K562 (cell line): Measurements from ENCODE around the gene MSN. TPM values are rescaled to one million over a fixed set of nuclear protein-coding genes. Genes with fewer than 3 reads are reported as not detected.

Source experiments
- ETS2 ChIP-seq: IDR thresholded peaks from 2 replicates; pipeline ENCODE4 v1.6.1; 2016; ENCODE audit warnings: borderline replicate concordance, missing genetic modification characterization, mild to moderate bottlenecking, moderate library complexity, missing compliant biosample characterization; ENCODE audit not compliant: poor library complexity, severe bottlenecking
- ETV5 ChIP-seq: sonication (generic); formaldehyde crosslinking; IDR thresholded peaks from 2 replicates; pipeline ENCODE4 v1.4.0; 2020; ENCODE audit warnings: low read depth, mild to moderate bottlenecking, missing genetic modification reagents
- GTF2E2 ChIP-seq: fragments of 200-800 bp; sonication (Bioruptor generic); IDR thresholded peaks from 2 replicates; pipeline ENCODE4 v1.6.1; 2016; ENCODE audit warnings: missing genetic modification characterization, missing compliant biosample characterization
- KAT2B ChIP-seq: IDR thresholded peaks from one replicate; pipeline ENCODE4 v1.6.1; 2012; ENCODE audit warnings: low read depth, mild to moderate bottlenecking, control low read depth, inconsistent platforms, low read length, moderate library complexity
- MBD2 ChIP-seq: sonication (generic); IDR thresholded peaks from 2 replicates; pipeline ENCODE4 v1.6.1; 2016; ENCODE audit warnings: low read depth, borderline replicate concordance
- MEIS2 ChIP-seq: fragments of 450-650 bp; IDR thresholded peaks from 2 replicates; pipeline ENCODE4 v1.6.1; 2014; ENCODE audit warnings: mild to moderate bottlenecking; ENCODE audit not compliant: partially characterized antibody
- POLR2G ChIP-seq: fragments of 200-400 bp; formaldehyde crosslinking; IDR thresholded peaks from 2 replicates; pipeline ENCODE4 v1.6.1; 2017; ENCODE audit warnings: low read depth, mild to moderate bottlenecking, antibody characterized with exemption, low read length, moderate library complexity
- SMAD2 ChIP-seq: fragments of 150-350 bp; IDR thresholded peaks from 2 replicates; pipeline ENCODE4 v1.6.1; 2014; ENCODE audit warnings: low read depth, mild to moderate bottlenecking, low read length
- ZNF146 ChIP-seq: IDR thresholded peaks from one replicate; pipeline ENCODE4 v1.6.1; 2018; ENCODE audit warnings: missing compliant biosample characterization; ENCODE audit not compliant: unreplicated experiment
- polyA plus RNA-seq, 8 experiments: library from polyadenylated mRNA; depleted of rRNA in 4 of 8; stranded (reverse) in 5 of 8; unstranded in 3 of 8; fragments of >200 nt; fragmentation: Nextera tagmentation in 2 of 8; fragmentation: Illumina TruSeq in 1 of 8; extraction: Ambion mirVana in 2 of 8; extraction: Trizol in 1 of 8; gene quantifications; 2 replicates each; pipeline versions ENCODE4 v1.2.1 to v1.2.3, GENCODE V29; 2011 to 2014; ENCODE audit warnings: inconsistent platforms in 1 of 8, missing spikeins in 1 of 8
- total RNA-seq, 7 experiments: library from RNA; depleted of rRNA in 6 of 7; stranded (reverse); fragments of >200 nt in 6 of 7; fragmentation: Illumina TruSeq in 2 of 7; extraction: Trizol in 2 of 7; gene quantifications; 2 replicates each; pipeline versions ENCODE4 v1.2.1 to v1.2.3, GENCODE V29; 2011 to 2021; ENCODE audit warnings: low replicate concordance in 1 of 7
- TF ChIP-seq, protein P1 (sequence below): fragments of 150-350 bp; conservative IDR thresholded peaks from 2 replicates; pipeline ENCODE4 v1.6.1; 2014; ENCODE audit warnings: low read length
- TF ChIP-seq, protein P2 (sequence below): fragments of 200-600 bp; sonication (generic); IDR thresholded peaks from one replicate; pipeline ENCODE4 v1.6.1; 2012; ENCODE audit warnings: mild to moderate bottlenecking, low read depth, low read length, inconsistent platforms

MSN gene
- total and polyA plus RNA-seq, 9 of the 15 experiments (the other 6 are each of a cell fraction or from before 2014, with no cell fraction given) = 128 to 486 (median 237) TPM

DNA sequence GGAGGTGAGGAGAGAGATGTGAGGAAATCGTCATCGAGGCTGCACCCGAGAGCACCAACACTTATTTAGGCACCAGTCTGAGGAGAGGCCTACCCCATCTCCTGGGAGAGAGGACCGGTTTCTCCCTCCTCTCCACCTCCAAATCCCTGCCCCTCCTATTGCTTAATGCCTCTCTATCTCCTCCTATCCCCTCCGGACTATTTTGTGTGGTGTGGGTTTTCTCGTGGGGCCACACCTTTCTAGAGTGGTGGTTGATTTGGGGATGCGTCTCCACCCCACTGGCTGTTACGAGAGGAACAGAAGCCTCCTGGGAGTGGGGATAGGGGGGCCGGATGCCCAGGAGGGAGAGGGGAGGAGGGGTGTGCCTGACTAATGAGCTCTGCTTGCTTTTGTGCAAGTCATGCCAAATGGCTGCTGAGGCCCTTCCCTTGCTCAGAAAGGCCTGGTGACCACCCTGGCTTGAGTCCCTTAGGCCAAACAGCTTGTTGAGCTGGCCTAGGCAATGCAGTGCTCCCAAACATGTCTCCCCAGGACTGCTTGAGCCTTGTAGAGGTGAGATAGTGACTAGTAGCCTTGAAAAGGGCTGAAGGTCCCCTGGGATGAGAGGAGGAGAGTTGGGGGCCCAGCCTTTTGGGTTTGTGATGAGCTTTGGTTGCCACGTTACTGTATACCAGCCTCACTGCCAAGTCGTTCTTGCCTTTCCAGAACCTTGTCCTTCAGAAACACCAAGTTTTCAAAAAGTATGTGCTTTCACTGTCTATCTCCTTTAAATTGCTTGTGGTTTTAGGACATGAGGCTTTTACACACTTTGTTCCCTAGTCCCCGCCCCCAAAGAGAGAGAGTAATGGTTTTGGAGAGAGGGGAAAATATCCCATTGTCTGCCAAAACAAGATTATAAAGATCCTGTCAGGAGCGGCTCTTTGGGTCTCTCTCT lies 1.2 kb downstream of the MSN start (continued):
- TF ChIP-seq GTF2E2 (tag) = no peak
- TF ChIP-seq ZNF146 (CRISPR knock-in tag) = no peak
- no peak for TF ChIP-seq ETS2 (tag)
- 0 out of 2 replicates have a peak, but pooled peaks have one; percentile 38 for TF ChIP-seq POLR2G
- TF ChIP-seq MBD2 = no peak
- TF ChIP-seq KAT2B = no peak
- TF ChIP-seq, protein P1, sequence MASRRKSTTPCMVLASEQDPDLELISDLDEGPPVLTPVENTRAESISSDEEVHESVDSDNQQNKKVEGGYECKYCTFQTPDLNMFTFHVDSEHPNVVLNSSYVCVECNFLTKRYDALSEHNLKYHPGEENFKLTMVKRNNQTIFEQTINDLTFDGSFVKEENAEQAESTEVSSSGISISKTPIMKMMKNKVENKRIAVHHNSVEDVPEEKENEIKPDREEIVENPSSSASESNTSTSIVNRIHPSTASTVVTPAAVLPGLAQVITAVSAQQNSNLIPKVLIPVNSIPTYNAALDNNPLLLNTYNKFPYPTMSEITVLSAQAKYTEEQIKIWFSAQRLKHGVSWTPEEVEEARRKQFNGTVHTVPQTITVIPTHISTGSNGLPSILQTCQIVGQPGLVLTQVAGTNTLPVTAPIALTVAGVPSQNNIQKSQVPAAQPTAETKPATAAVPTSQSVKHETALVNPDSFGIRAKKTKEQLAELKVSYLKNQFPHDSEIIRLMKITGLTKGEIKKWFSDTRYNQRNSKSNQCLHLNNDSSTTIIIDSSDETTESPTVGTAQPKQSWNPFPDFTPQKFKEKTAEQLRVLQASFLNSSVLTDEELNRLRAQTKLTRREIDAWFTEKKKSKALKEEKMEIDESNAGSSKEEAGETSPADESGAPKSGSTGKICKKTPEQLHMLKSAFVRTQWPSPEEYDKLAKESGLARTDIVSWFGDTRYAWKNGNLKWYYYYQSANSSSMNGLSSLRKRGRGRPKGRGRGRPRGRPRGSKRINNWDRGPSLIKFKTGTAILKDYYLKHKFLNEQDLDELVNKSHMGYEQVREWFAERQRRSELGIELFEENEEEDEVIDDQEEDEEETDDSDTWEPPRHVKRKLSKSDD = no peak
- TF ChIP-seq ETV5 (CRISPR knock-in tag) = 0 out of 2 replicates have a peak, but pooled peaks have one; percentile 35
- no peak for TF ChIP-seq SMAD2
- TF ChIP-seq, protein P2, sequence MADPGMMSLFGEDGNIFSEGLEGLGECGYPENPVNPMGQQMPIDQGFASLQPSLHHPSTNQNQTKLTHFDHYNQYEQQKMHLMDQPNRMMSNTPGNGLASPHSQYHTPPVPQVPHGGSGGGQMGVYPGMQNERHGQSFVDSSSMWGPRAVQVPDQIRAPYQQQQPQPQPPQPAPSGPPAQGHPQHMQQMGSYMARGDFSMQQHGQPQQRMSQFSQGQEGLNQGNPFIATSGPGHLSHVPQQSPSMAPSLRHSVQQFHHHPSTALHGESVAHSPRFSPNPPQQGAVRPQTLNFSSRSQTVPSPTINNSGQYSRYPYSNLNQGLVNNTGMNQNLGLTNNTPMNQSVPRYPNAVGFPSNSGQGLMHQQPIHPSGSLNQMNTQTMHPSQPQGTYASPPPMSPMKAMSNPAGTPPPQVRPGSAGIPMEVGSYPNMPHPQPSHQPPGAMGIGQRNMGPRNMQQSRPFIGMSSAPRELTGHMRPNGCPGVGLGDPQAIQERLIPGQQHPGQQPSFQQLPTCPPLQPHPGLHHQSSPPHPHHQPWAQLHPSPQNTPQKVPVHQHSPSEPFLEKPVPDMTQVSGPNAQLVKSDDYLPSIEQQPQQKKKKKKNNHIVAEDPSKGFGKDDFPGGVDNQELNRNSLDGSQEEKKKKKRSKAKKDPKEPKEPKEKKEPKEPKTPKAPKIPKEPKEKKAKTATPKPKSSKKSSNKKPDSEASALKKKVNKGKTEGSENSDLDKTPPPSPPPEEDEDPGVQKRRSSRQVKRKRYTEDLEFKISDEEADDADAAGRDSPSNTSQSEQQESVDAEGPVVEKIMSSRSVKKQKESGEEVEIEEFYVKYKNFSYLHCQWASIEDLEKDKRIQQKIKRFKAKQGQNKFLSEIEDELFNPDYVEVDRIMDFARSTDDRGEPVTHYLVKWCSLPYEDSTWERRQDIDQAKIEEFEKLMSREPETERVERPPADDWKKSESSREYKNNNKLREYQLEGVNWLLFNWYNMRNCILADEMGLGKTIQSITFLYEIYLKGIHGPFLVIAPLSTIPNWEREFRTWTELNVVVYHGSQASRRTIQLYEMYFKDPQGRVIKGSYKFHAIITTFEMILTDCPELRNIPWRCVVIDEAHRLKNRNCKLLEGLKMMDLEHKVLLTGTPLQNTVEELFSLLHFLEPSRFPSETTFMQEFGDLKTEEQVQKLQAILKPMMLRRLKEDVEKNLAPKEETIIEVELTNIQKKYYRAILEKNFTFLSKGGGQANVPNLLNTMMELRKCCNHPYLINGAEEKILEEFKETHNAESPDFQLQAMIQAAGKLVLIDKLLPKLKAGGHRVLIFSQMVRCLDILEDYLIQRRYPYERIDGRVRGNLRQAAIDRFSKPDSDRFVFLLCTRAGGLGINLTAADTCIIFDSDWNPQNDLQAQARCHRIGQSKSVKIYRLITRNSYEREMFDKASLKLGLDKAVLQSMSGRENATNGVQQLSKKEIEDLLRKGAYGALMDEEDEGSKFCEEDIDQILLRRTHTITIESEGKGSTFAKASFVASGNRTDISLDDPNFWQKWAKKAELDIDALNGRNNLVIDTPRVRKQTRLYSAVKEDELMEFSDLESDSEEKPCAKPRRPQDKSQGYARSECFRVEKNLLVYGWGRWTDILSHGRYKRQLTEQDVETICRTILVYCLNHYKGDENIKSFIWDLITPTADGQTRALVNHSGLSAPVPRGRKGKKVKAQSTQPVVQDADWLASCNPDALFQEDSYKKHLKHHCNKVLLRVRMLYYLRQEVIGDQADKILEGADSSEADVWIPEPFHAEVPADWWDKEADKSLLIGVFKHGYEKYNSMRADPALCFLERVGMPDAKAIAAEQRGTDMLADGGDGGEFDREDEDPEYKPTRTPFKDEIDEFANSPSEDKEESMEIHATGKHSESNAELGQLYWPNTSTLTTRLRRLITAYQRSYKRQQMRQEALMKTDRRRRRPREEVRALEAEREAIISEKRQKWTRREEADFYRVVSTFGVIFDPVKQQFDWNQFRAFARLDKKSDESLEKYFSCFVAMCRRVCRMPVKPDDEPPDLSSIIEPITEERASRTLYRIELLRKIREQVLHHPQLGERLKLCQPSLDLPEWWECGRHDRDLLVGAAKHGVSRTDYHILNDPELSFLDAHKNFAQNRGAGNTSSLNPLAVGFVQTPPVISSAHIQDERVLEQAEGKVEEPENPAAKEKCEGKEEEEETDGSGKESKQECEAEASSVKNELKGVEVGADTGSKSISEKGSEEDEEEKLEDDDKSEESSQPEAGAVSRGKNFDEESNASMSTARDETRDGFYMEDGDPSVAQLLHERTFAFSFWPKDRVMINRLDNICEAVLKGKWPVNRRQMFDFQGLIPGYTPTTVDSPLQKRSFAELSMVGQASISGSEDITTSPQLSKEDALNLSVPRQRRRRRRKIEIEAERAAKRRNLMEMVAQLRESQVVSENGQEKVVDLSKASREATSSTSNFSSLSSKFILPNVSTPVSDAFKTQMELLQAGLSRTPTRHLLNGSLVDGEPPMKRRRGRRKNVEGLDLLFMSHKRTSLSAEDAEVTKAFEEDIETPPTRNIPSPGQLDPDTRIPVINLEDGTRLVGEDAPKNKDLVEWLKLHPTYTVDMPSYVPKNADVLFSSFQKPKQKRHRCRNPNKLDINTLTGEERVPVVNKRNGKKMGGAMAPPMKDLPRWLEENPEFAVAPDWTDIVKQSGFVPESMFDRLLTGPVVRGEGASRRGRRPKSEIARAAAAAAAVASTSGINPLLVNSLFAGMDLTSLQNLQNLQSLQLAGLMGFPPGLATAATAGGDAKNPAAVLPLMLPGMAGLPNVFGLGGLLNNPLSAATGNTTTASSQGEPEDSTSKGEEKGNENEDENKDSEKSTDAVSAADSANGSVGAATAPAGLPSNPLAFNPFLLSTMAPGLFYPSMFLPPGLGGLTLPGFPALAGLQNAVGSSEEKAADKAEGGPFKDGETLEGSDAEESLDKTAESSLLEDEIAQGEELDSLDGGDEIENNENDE = no peak
- TF ChIP-seq MEIS2 = no peak
